GM21515 (cell line): Measurements from ENCODE around the gene MED16.

ENCODE experiments used
- ATAC-seq: cut with Tn5 transposase; IDR thresholded peaks from one replicate; pipeline ENCODE4 v1.9.1; 2021; ENCODE audit not compliant: unreplicated experiment

The MED16 gene

DNA sequence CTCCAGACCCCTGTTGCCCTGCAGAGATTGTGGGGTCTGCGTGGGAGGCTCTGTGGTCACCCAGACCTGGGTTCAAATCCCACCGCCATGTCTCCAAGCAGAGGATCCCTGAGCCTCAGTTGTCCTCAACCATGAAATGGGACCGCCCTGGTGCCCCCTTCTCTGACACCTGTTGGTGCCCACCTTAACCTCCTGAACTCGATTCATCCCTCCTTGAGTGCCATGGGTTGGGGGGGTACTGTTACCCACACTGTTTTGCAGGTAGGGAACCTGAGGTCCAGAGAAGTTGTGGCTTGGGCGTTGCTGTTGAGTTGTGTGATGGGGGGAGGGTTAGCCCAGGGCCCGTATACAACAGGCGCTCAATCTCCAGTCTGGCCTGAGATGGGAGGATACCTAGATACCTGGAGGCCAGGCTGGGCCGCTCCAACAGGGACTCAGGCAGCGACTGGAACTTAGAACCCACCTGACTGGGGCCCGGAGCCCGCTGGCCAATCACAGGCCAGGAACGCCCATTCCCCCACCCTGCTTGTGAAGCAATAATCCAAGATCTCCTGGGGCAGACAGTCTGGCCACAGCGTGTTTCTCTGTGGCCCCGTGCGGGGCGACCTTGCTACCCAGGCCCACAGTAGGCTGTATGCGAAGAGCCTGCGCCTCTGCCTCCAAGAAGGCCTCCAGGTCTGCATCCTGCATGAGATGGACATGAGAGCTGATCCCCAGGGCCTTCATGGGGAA is 35.6 kb upstream of the MED16 start:
- no peak for ATAC-seq

GRCh38 chr19:927780-928401 is 34.9 kb upstream of the MED16 start:
- no peak for ATAC-seq

- ATAC-seq: no peak
Observed at GRCh38 chr19:927351-927779, 34.4 kb upstream of the MED16 start.

- no peak for ATAC-seq
Observed at GRCh38 chr19:926589-927350, 33.8 kb upstream of the MED16 start.

DNA sequence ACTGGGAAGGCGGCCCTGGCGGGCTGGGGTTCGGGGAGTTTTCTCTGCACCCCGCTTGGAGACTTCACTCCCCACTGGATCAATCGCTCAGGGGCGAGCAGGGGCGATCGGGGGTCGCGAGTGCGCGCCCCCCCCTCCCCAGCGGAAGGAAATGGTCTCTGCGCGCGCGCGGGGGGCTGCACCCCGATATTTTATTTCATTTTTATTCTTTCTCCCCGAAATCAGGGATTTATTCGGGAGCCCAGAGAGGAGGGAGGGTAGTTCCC is 33.3 kb upstream of the MED16 start:
- ATAC-seq: no peak

GRCh38 chr19:925526-926322 is 32.7 kb upstream of the MED16 start, which contains the start of gene ARID3A:
ARID3A (plus strand) TSS chr19:926035; CDS start chr19:929529, 3,494 bp downstream.
- ATAC-seq: peak; percentile 41

DNA sequence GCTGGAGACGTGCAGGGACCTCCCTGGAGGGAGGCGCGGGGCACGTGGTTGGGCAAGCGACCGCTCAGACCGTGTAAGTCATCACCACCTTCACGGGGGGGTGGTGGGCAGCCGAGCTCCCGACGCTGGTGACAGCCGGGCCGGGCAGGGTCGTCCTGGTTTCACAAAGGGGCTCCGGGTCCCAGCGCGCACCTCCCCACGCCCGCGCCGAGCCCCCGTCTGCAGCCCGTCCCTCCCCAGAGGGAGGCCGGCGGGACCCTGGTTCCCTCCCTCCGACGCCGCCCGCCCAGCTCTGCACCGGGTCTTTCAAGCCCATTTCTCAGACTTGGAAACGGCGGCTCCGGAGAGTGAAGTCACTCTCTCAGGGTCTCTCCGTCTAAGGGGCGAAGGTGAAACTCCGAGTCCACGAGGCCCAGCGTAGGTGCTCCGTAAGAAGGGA is 32.1 kb upstream of the MED16 start:
- peak; percentile 35 for ATAC-seq

DNA sequence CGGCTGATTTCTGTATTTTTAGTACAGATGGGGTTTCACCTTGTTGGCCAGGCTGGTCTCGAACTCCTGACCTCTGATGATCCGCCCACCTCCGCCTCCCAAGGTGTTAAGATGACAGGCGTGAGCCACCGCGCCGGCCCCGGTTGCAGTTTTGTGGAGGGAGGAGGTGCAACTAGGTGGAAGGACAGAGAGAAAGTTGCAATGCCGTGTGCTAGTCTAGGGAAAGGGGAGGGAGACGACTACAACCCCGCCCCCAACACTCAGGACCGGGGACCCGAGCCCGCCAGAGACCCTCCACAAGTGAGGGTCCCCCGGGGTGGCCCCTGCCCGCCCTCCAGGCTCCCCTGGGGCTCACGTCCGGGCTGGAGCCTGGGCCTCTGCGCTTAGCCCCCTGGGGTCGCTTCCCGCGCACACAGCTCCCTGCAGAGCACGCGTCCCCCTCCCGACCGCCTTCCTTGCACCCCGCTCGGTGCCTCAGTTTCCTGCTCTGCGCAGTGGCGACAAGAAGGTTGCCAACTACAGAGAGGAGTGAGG is 31.6 kb upstream of the MED16 start:
- ATAC-seq: no peak

DNA sequence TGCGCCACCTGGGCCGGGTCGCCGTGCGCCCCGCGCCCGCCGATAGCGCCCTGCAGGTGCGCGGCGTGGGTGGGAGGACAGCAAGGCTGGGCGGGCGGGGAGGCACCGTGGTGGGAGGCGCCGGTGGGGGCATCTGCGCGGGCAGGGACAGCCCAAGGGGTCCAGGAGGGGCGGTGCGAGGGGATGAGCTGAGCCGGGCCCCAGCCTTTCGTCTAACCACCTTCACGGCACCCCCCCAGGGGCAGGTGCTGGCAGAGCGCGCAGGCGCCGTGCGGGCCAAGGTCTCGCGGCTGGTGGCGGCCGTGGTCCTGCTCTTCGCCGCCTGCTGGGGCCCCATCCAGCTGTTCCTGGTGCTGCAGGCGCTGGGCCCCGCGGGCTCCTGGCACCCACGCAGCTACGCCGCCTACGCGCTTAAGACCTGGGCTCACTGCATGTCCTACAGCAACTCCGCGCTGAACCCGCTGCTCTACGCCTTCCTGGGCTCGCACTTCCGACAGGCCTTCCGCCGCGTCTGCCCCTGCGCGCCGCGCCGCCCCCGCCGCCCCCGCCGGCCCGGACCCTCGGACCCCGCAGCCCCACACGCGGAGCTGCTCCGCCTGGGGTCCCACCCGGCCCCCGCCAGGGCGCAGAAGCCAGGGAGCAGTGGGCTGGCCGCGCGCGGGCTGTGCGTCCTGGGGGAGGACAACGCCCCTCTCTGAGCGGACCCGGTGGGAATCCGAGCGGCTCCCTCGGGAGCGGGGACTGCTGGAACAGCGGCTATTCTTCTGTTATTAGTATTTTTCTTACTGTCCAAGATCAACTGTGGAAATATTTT is 27.3 kb upstream of the MED16 start:
- ATAC-seq: no peak

- no peak for ATAC-seq
Observed at GRCh38 chr19:919199-920050, 26.4 kb upstream of the MED16 start.

GRCh38 chr19:918481-919198 is 25.7 kb upstream of the MED16 start:
- ATAC-seq: no peak

DNA sequence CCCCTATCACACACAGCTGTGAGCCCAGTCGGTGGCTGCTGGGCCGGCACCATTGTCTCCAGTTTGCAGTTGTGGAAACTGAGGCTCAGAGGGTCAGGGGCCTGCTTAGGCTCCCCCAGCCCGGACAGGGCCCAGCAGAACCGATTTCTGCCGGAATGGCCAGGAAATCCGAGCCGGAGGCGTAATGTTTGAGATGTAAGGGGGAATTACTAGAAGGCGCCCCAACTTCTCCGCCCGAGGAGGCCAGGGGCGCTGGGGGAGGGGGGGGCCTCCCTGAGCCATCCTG is 25.1 kb upstream of the MED16 start:
- ATAC-seq: no peak

DNA sequence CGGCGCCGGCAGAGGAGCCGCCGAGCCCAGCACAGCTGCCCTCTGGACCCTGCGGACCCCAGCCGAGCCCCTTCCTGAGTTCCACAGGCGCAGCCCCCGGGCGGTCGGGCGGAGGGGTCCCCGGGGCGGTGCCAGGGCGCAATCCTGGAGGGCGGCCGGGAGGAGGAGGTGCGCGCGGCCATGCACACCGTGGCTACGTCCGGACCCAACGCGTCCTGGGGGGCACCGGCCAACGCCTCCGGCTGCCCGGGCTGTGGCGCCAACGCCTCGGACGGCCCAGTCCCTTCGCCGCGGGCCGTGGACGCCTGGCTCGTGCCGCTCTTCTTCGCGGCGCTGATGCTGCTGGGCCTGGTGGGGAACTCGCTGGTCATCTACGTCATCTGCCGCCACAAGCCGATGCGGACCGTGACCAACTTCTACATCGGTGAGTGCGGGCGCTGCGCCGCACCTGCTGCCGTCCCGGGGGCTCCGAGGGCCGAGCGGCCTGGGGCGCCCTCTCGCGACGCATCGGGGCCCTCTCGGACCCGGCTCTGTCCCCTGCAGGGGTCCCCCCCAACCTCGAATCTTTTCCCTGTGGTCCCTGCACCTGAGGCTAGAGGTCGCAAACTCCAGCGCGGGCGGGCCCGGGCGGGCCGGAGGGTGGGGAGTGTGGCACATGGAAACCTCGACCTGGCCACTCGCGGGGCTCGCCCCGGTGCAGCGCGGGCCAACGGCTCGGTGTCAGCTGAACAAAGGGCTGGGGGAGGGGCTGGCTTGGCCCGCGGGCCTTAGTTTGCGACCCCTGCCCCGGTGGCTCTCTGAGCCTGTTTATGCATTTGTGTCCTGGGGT is 24.6 kb upstream of the MED16 start, which contains the start of gene KISS1R:
KISS1R (plus strand) TSS at position 11 of the 829 bp plus-strand sequence; CDS start at position 181, 170 bp downstream.
- ATAC-seq: no peak

GRCh38 chr19:916645-917322 is 23.8 kb upstream of the MED16 start:
- ATAC-seq: no peak

- no peak for ATAC-seq
Observed at GRCh38 chr19:913080-913748, 20.2 kb upstream of the MED16 start, which contains the start of gene R3HDM4. R3HDM4 (minus strand) TSS chr19:913219; CDS start chr19:913157, 62 bp downstream.
